Measurements from ENCODE around the gene ESRRA. TPM values are rescaled to one million over a fixed set of nuclear protein-coding genes. Genes with fewer than 3 reads are reported as not detected.

Gene ESRRA
- total RNA-seq, 1 experiment from 2014 or later = 53.4 TPM

DNA sequence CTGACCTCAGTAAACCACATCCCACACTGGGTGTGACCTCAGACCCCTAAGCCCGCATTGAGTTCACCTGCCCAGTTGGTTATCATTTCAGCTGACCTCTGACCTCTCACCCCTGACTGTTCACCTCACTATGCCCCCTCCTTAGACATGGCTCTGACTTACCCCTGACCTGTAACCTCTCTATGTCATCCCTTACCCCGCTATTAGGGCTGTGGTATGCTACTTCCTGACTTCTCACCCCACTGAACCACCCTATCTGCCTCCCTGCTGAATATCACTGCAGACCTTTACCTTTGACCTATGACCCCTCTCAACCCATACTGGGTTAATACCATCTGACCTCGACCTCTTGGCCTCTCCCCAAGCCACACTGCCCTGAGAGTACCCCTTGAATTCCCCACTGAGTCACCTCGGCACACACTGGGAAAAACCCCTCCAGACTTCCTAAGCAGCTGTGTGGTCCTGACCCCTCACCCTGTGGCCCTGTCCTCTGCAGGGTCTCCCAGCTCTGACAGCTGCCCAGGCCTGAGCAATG, 45.7 kb upstream of the ESRRA start:
- Mint-ChIP-seq H3K4me1 (ENCODE audit: low read depth, unreplicated experiment) (no peaks in the 10 kb centered on the region), H3K36me3 (ENCODE audit: insufficient read depth, unreplicated experiment) (peaks cover 36% of the 10 kb centered on the region), H3K27ac (ENCODE audit: unreplicated experiment) (no peak overlapping the region), H3K4me3 (ENCODE audit: low read depth, unreplicated experiment) (no peak overlapping the region), H3K9me3 (ENCODE audit: low read depth, unreplicated experiment) (no peaks in the 10 kb centered on the region), H3K27me3 (ENCODE audit: unreplicated experiment) (no peaks in the 10 kb centered on the region)
- DNase-seq = no peak
- BruUV-seq (replicated peaks) = no TSS peak
- TF ChIP-seq, protein P1, sequence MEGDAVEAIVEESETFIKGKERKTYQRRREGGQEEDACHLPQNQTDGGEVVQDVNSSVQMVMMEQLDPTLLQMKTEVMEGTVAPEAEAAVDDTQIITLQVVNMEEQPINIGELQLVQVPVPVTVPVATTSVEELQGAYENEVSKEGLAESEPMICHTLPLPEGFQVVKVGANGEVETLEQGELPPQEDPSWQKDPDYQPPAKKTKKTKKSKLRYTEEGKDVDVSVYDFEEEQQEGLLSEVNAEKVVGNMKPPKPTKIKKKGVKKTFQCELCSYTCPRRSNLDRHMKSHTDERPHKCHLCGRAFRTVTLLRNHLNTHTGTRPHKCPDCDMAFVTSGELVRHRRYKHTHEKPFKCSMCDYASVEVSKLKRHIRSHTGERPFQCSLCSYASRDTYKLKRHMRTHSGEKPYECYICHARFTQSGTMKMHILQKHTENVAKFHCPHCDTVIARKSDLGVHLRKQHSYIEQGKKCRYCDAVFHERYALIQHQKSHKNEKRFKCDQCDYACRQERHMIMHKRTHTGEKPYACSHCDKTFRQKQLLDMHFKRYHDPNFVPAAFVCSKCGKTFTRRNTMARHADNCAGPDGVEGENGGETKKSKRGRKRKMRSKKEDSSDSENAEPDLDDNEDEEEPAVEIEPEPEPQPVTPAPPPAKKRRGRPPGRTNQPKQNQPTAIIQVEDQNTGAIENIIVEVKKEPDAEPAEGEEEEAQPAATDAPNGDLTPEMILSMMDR (IDR thresholded peaks at IDR 0.05; ENCODE audit: unreplicated experiment) = no peak
- CTCF ChIA-PET = no interaction called here
- intact Hi-C loops (cut with micrococcal nuclease; ENCODE audit: unreplicated experiment) = no loop called here

DNA sequence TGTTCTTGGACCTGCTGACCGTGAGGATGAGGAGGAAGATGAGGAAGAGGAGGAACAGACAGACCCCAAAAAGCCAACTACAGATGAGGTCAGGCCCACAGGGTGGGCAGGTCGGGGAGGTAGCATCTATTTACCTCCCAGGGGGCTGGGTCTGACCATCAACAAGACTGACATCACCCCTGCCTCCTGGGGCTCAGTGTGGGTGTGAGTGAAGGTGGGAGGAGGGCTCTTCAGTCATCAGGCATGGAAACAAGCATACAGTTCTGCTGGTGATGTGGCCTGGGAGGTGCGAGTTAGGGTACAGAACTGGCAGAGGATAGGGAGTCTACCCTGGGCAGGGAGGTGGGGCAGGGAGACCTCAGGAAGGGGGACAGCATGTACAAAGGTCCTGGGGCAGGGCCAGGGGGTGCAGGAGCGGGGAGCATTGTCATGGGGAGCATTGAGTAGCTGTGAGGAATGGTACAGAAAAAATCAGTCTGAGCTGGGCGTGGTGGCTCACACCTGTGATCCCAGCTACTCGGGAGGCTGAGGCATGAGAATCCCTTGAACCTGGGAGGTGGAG, 45.1 kb upstream of the ESRRA start:
- Mint-ChIP-seq H3K4me1 (ENCODE audit: low read depth, unreplicated experiment) (no peaks in the 10 kb centered on the region), H3K27ac (ENCODE audit: unreplicated experiment) (no peak overlapping the region), H3K36me3 (ENCODE audit: insufficient read depth, unreplicated experiment) (peaks cover 30% of the 10 kb centered on the region), H3K9me3 (ENCODE audit: low read depth, unreplicated experiment) (no peaks in the 10 kb centered on the region), H3K4me3 (ENCODE audit: low read depth, unreplicated experiment) (no peak overlapping the region), H3K27me3 (ENCODE audit: unreplicated experiment) (no peaks in the 10 kb centered on the region)
- no peak for DNase-seq
- intact Hi-C loops (cut with micrococcal nuclease; ENCODE audit: unreplicated experiment) = no loop called here
- no TSS peak for BruUV-seq (replicated peaks)
- CTCF ChIA-PET = interaction anchor here (0.7 to 0.8 kb wide), 2 partner anchors 9 to 189 kb away, joined by 3 read pairs; no protein-coding TSS in a partner anchor
- TF ChIP-seq, protein P1 (IDR thresholded peaks at IDR 0.05; ENCODE audit: unreplicated experiment) = no peak

DNA sequence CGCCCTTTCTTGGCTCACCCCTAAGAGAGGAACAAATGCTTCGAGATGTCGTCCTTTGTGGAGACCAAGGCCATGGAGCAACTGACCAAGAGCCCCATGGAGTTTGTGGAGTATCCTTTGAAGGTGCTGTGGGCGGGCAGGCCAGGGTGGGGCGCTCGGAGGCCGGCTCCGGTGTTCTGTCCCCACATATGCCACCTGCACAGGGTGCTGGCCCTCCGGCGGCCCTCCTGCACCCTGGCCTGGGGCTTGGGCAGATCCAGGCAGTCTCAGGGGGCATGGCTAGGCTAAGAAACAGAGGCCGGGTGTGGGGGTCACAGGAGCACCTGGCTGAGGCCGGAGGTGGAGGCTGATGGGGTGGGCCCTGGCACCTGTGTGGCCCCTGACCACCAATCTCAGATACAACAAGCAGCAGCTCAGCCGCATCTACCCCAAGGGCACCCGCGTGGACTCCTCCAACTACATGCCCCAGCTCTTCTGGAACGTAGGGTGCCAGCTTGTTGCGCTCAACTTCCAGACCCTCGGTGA, 43.7 kb upstream of the ESRRA start:
- no peaks in the 10 kb centered on the region for H3K9me3 Mint-ChIP-seq (ENCODE audit: low read depth, unreplicated experiment)
- CTCF ChIA-PET = no interaction called here
- peaks cover 38% of the 10 kb centered on the region for H3K36me3 Mint-ChIP-seq (ENCODE audit: insufficient read depth, unreplicated experiment)
- no peak overlapping the region for H3K4me3 Mint-ChIP-seq (ENCODE audit: low read depth, unreplicated experiment)
- DNase-seq = no peak
- H3K27me3 Mint-ChIP-seq (ENCODE audit: unreplicated experiment) = no peaks in the 10 kb centered on the region
- intact Hi-C loops (cut with micrococcal nuclease; ENCODE audit: unreplicated experiment) = no loop called here
- no peak overlapping the region for H3K27ac Mint-ChIP-seq (ENCODE audit: unreplicated experiment)
- no TSS peak for BruUV-seq (replicated peaks)
- TF ChIP-seq, protein P1 (IDR thresholded peaks at IDR 0.05; ENCODE audit: unreplicated experiment) = no peak
- no peaks in the 10 kb centered on the region for H3K4me1 Mint-ChIP-seq (ENCODE audit: low read depth, unreplicated experiment)

DNA sequence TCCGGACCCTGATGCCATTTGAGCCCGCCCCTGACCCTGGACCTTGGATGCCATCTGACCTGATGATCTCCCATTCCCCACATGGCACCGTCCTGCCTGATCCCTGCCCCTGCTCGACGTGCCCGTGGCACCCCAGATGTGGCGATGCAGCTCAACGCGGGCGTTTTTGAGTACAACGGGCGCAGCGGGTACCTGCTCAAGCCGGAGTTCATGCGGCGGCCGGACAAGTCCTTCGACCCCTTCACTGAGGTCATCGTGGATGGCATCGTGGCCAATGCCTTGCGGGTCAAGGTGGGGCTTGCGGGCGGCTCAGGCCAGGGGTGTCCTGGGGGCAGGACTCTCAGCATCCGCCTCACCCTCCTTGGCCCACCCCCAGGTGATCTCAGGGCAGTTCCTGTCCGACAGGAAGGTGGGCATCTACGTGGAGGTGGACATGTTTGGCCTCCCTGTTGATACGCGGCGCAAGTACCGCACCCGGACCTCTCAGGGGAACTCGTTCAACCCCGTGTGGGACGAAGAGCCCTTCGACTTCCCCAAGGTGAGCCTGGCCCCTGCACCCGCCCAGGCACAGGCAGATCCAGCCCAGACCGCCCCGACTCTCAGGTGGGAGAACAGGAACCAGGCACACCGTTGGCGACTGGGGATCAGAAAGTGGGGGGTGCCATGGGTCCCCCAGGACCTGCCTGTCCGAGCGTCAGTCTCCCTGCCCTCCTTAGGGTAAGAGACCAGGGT, 42.9 kb upstream of the ESRRA start:
- H3K27me3 Mint-ChIP-seq (ENCODE audit: unreplicated experiment) = no peaks in the 10 kb centered on the region
- H3K36me3 Mint-ChIP-seq (ENCODE audit: insufficient read depth, unreplicated experiment) = peaks cover 39% of the 10 kb centered on the region
- TF ChIP-seq, protein P1 (IDR thresholded peaks at IDR 0.05; ENCODE audit: unreplicated experiment) = no peak
- CTCF ChIA-PET = interaction anchor here (1.0 kb wide), 1 partner anchor 41 kb away, joined by 3 read pairs; no protein-coding TSS in a partner anchor
- H3K9me3 Mint-ChIP-seq (ENCODE audit: low read depth, unreplicated experiment) = no peaks in the 10 kb centered on the region
- no peaks in the 10 kb centered on the region for H3K4me1 Mint-ChIP-seq (ENCODE audit: low read depth, unreplicated experiment)
- BruUV-seq (replicated peaks) = no TSS peak
- no peak overlapping the region for H3K4me3 Mint-ChIP-seq (ENCODE audit: low read depth, unreplicated experiment)
- intact Hi-C loops (cut with micrococcal nuclease; ENCODE audit: unreplicated experiment) = no loop called here
- no peak for DNase-seq
- H3K27ac Mint-ChIP-seq (ENCODE audit: unreplicated experiment) = no peak overlapping the region
